Measurements from ENCODE around the gene MT1A. TPM values are rescaled to one million over a fixed set of nuclear protein-coding genes. Genes with fewer than 3 reads are reported as not detected.

Gene MT1A
- total and polyA plus RNA-seq, 2 of the 8 experiments (the other 6 are each of a cell fraction or from before 2014, with no cell fraction given) = not detected

DNA sequence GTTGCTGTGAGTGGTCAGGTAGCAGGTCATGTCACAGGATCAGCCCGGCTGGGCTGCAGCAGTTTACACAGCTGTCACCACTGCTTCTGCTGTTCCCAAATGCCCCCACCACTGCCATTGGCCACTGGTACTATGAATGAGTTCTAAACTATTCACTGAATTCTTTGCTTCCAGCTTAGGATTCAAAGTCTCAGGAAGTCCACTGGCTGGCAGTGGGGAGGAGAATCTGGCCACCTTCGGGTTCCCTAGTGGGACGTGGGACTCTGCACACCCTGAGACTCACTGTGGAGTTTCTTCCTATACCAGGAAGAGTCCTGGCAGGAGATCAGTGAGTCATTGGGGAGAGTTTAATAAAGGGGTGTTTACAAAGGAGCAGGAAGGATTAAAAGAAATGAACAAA, 50.7 kb downstream of the MT1A start (continued):
- TF ChIP-seq, protein P1, sequence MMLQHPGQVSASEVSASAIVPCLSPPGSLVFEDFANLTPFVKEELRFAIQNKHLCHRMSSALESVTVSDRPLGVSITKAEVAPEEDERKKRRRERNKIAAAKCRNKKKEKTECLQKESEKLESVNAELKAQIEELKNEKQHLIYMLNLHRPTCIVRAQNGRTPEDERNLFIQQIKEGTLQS (IDR thresholded peaks at IDR 0.05; ENCODE audit: insufficient read depth, low read depth, low read length) = no peak
- TF ChIP-seq PHF8 (conservative IDR thresholded peaks at IDR 0.05; ENCODE audit: low read depth, low read length) (no peak), POLR2A (IDR thresholded peaks at IDR 0.05; ENCODE audit: control extremely low read depth in 1 of 2, low read depth in 2 of 2, low read length in 2 of 2) (no peak)

Other genes starting within 250 kb of the MT1A start
- gene AMFR, start 213.1 kb upstream of the MT1A start, total RNA-seq (2021; fragmentation: NEBNext Ultra II Directional; extraction: Animal tissue kit (Norgen Biotek cat#: 25700)) = 20.4 and 21.7 TPM in 2 replicates
- 18.6 and 30.0 TPM in 2 replicates for gene AMFR, start 213.1 kb upstream of the MT1A start, polyA plus RNA-seq (2011; rRNA removed)
- 263 and 277 TPM in 2 replicates for gene NUDT21, start 187.3 kb upstream of the MT1A start, total RNA-seq (2021; fragmentation: NEBNext Ultra II Directional; extraction: Animal tissue kit (Norgen Biotek cat#: 25700))
- 78.1 and 95.2 TPM in 2 replicates for gene NUDT21, start 187.3 kb upstream of the MT1A start, polyA plus RNA-seq (2011; rRNA removed)
- gene OGFOD1, start 187.1 kb upstream of the MT1A start, total RNA-seq (2021; fragmentation: NEBNext Ultra II Directional; extraction: Animal tissue kit (Norgen Biotek cat#: 25700)) = 61.4 and 62.4 TPM in 2 replicates
- 21.1 and 24.6 TPM in 2 replicates for gene OGFOD1, start 187.1 kb upstream of the MT1A start, polyA plus RNA-seq (2011; rRNA removed)
- 11.6 and 12.3 TPM in 2 replicates for gene BBS2, start 118.6 kb upstream of the MT1A start, total RNA-seq (2021; fragmentation: NEBNext Ultra II Directional; extraction: Animal tissue kit (Norgen Biotek cat#: 25700))
- 12.0 and 15.1 TPM in 2 replicates for gene BBS2, start 118.6 kb upstream of the MT1A start, polyA plus RNA-seq (2011; rRNA removed)
- not detected in 2 replicates for gene MT4, start 73.6 kb upstream of the MT1A start, total RNA-seq (2021; fragmentation: NEBNext Ultra II Directional; extraction: Animal tissue kit (Norgen Biotek cat#: 25700))
- not detected in 2 replicates for gene MT4, start 73.6 kb upstream of the MT1A start, polyA plus RNA-seq (2011; rRNA removed)
- gene MT3, start 49.1 kb upstream of the MT1A start, total RNA-seq (2021; fragmentation: NEBNext Ultra II Directional; extraction: Animal tissue kit (Norgen Biotek cat#: 25700)) = not detected in 2 replicates
- 0.17 TPM in 1 of 2 replicates, not detected in the other for gene MT3, start 49.1 kb upstream of the MT1A start, polyA plus RNA-seq (2011; rRNA removed)
- 9.2 and 9.5 TPM in 2 replicates for gene MT2A, start 30.1 kb upstream of the MT1A start, total RNA-seq (2021; fragmentation: NEBNext Ultra II Directional; extraction: Animal tissue kit (Norgen Biotek cat#: 25700))
- 23.2 and 30.1 TPM in 2 replicates for gene MT2A, start 30.1 kb upstream of the MT1A start, polyA plus RNA-seq (2011; rRNA removed)
- gene MT1E, start 12.9 kb upstream of the MT1A start, total RNA-seq (2021; fragmentation: NEBNext Ultra II Directional; extraction: Animal tissue kit (Norgen Biotek cat#: 25700)) = 3.5 and 7.9 TPM in 2 replicates
- gene MT1E, start 12.9 kb upstream of the MT1A start, polyA plus RNA-seq (2011; rRNA removed) = 109 and 117 TPM in 2 replicates
- not detected in 2 replicates for gene MT1M, start 6.0 kb upstream of the MT1A start, total RNA-seq (2021; fragmentation: NEBNext Ultra II Directional; extraction: Animal tissue kit (Norgen Biotek cat#: 25700))
- gene MT1M, start 6.0 kb upstream of the MT1A start, polyA plus RNA-seq (2011; rRNA removed) = 1.7 and 2.1 TPM in 2 replicates
- not detected in 2 replicates for gene MT1B, start 13.2 kb downstream of the MT1A start, total RNA-seq (2021; fragmentation: NEBNext Ultra II Directional; extraction: Animal tissue kit (Norgen Biotek cat#: 25700))
- not detected in 2 replicates for gene MT1B, start 13.2 kb downstream of the MT1A start, polyA plus RNA-seq (2011; rRNA removed)
- 5.2 and 5.9 TPM in 2 replicates for gene MT1F, start 19.3 kb downstream of the MT1A start, total RNA-seq (2021; fragmentation: NEBNext Ultra II Directional; extraction: Animal tissue kit (Norgen Biotek cat#: 25700))
- 20.8 and 28.2 TPM in 2 replicates for gene MT1F, start 19.3 kb downstream of the MT1A start, polyA plus RNA-seq (2011; rRNA removed)
- 17.7 and 19.7 TPM in 2 replicates for gene MT1G, start 29.4 kb downstream of the MT1A start, total RNA-seq (2021; fragmentation: NEBNext Ultra II Directional; extraction: Animal tissue kit (Norgen Biotek cat#: 25700))
- gene MT1G, start 29.4 kb downstream of the MT1A start, polyA plus RNA-seq (2011; rRNA removed) = 515 and 909 TPM in 2 replicates
- 11.9 and 12.6 TPM in 2 replicates for gene MT1H, start 31.1 kb downstream of the MT1A start, total RNA-seq (2021; fragmentation: NEBNext Ultra II Directional; extraction: Animal tissue kit (Norgen Biotek cat#: 25700))
- gene MT1H, start 31.1 kb downstream of the MT1A start, polyA plus RNA-seq (2011; rRNA removed) = 95.7 and 127 TPM in 2 replicates
- 52.4 and 64.5 TPM in 2 replicates for gene MT1X, start 43.8 kb downstream of the MT1A start, total RNA-seq (2021; fragmentation: NEBNext Ultra II Directional; extraction: Animal tissue kit (Norgen Biotek cat#: 25700))
- gene MT1X, start 43.8 kb downstream of the MT1A start, polyA plus RNA-seq (2011; rRNA removed) = 1,060 and 1,247 TPM in 2 replicates
- gene NUP93, start 91.5 kb downstream of the MT1A start, total RNA-seq (2021; fragmentation: NEBNext Ultra II Directional; extraction: Animal tissue kit (Norgen Biotek cat#: 25700)) = 180 and 201 TPM in 2 replicates
- 147 and 162 TPM in 2 replicates for gene NUP93, start 91.5 kb downstream of the MT1A start, polyA plus RNA-seq (2011; rRNA removed)
- gene SLC12A3, start 226.5 kb downstream of the MT1A start, total RNA-seq (2021; fragmentation: NEBNext Ultra II Directional; extraction: Animal tissue kit (Norgen Biotek cat#: 25700)) = not detected in 2 replicates
- 0.03 TPM in 1 of 2 replicates, not detected in the other for gene SLC12A3, start 226.5 kb downstream of the MT1A start, polyA plus RNA-seq (2011; rRNA removed)

Data from H1 (cell line).